PFSK-1 (cell line): ENCODE data around the gene ANGPTL1.

Experiments
- FOXP2 ChIP-seq: optimal IDR thresholded peaks from 2 replicates; pipeline ENCODE3; 2011; ENCODE audit warnings: borderline replicate concordance, control low read depth, inconsistent platforms; ENCODE audit not compliant: insufficient read depth; ENCODE audit errors: extremely low read length, extremely low read depth
- POLR2AphosphoS5 ChIP-seq: IDR thresholded peaks from 2 replicates; pipeline ENCODE4 v1.6.1; 2012; ENCODE audit warnings: low read depth, mild to moderate bottlenecking, control low read depth, low read length, moderate library complexity

- TF ChIP-seq POLR2AphosphoS5 (no peak), FOXP2 (no peak)
These were observed 47.4 kb upstream of the ANGPTL1 start for GRCh38 chr1:178918308-178918707.
